ENCODE measurements around the gene TUBA4A. TPM values are rescaled to one million over a fixed set of nuclear protein-coding genes. Genes with fewer than 3 reads are reported as not detected.

Gene TUBA4A
- total and polyA plus RNA-seq, 7 donors: 291 to 707 (median 556) TPM

GRCh38 chr2:219280651-219281050 lies 26.9 kb upstream of the TUBA4A start:
- peaks cover 0 to 56% of the 10 kb centered on the region in 2 donors for H3K36me3 ChIP-seq (ENCODE audit: insufficient read depth in 1 of 2, low read depth in 1 of 2)

GRCh38 chr2:219279916-219280516 lies 26.3 kb upstream of the TUBA4A start:
- no peak for TF ChIP-seq CTCF (IDR thresholded peaks at IDR 0.05)
- peak overlapping the region; percentile 92 for H3K4me3 ChIP-seq
- H3K4me1 ChIP-seq: peaks cover 30% of the 10 kb centered on the region
- H3K27me3 ChIP-seq (ENCODE audit: insufficient read depth in 3 of 3, low read length in 2 of 3): no peaks in the 10 kb centered on the region
- WGBS, 3 donors: 35 to 40% (median 39%) methylated on average over 12 of the region's 12 CpGs
- H3K27ac ChIP-seq: peak overlapping the region; percentile 98
- no peaks in the 10 kb centered on the region for H3K9me3 ChIP-seq
- DNase-seq (no peak), ATAC-seq (no peak)
- H3K36me3 ChIP-seq (ENCODE audit: insufficient read depth in 1 of 2, low read depth in 1 of 2): peaks cover 0 to 50% of the 10 kb centered on the region in 2 donors
- intact Hi-C loops (cut with DNase I): loop anchor here in 1 of 2 donors (5.0 kb wide), 1 partner anchor 107 kb away; the partner anchor contains the start of gene DNPEP

More at GRCh38 chr2:219280651-219281050, 26.9 kb upstream of the TUBA4A start:
- Histone ChIP-seq H3K9me3 (no peaks in the 10 kb centered on the region), H3K4me3 (peak overlapping the region; percentile 92), H3K27ac (peak overlapping the region; percentile 98), H3K4me1 (peaks cover 30% of the 10 kb centered on the region), H3K27me3 (ENCODE audit: insufficient read depth in 3 of 3, low read length in 2 of 3) (no peaks in the 10 kb centered on the region)
- DNase-seq: no peak
- TF ChIP-seq CTCF (IDR thresholded peaks at IDR 0.05): no peak
- no peak for ATAC-seq
- 86 to 95% (median 93%) methylated on average over 4 of the region's 4 CpGs for WGBS, 3 donors
- intact Hi-C loops (cut with DNase I): loop anchor here in 1 of 2 donors (5.0 kb wide), 1 partner anchor 107 kb away; the partner anchor contains the start of gene DNPEP

- H3K27ac ChIP-seq: peak within 1 kb of the TSS; percentile 98
- DNase-seq (peak; percentile 99 to 100), ATAC-seq (peak; percentile 91 to 93 (median 92))
- H3K36me3 ChIP-seq (ENCODE audit: insufficient read depth in 1 of 2, low read depth in 1 of 2): peaks cover 0 to 43% of the 10 kb centered on the region in 2 donors
- H3K4me1 ChIP-seq: peaks cover 30% of the 10 kb centered on the region
- H3K9me3 ChIP-seq: no peaks in the 10 kb centered on the region
- 0 to 1% (median 0%) methylated on average over 47 to 65 of the region's 65 CpGs for WGBS, 3 donors
- H3K4me3 ChIP-seq: peak within 1 kb of the TSS; percentile 92
- no peaks in the 10 kb centered on the region for H3K27me3 ChIP-seq (ENCODE audit: insufficient read depth in 3 of 3, low read length in 2 of 3)
- intact Hi-C loops (cut with DNase I): no loop called here
- TF ChIP-seq CTCF (IDR thresholded peaks at IDR 0.05): no peak
These were observed 25.6 kb upstream of the TUBA4A start, which contains the start of gene DNAJB2 for GRCh38 chr2:219279151-219279915. Gene DNAJB2, plus strand, starts transcription at chr2:219279366. Its CDS starts 468 bp downstream, at chr2:219279834.

DNA sequence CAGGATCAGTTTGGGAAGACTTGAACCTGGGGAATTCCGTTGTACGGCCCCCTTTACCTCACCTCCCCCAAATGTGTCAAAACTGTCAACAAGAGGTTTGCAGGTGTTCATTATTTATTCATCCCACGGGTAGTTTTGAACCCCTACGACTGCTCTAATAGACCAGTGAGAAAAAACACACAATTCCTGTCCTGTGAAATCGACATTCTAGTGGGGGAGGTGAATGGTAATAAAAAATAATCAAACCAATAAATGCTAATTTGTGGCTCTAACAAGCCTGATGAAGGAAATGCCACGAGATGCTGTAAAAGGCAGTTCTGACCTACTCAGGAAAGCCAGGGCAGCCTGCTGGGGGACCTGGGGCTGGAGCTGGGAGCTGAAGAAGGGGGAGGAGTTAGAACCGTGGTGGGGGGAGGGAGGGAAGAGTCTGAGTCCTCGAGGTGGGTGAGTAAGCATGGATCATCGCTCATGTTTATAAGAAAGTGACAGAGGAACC lies 25.0 kb upstream of the TUBA4A start:
- peaks cover 0 to 37% of the 10 kb centered on the region in 2 donors for H3K36me3 ChIP-seq (ENCODE audit: insufficient read depth in 1 of 2, low read depth in 1 of 2)
- DNase-seq: no peak
- H3K27ac ChIP-seq: peak overlapping the region; percentile 98
- 11 to 15% (median 14%) methylated on average over 9 of the region's 9 CpGs for WGBS, 3 donors
- ATAC-seq: peak in 1 of 4 donors; percentile 72
- intact Hi-C loops (cut with DNase I): loop anchor here in 1 of 2 donors (1.0 kb wide), 1 partner anchor 16 kb away; no protein-coding TSS in a partner anchor
- no peaks in the 10 kb centered on the region for H3K27me3 ChIP-seq (ENCODE audit: insufficient read depth in 3 of 3, low read length in 2 of 3)
- H3K4me3 ChIP-seq: peak overlapping the region; percentile 92
- no peaks in the 10 kb centered on the region for H3K9me3 ChIP-seq
- H3K4me1 ChIP-seq: peaks cover 30% of the 10 kb centered on the region
- TF ChIP-seq CTCF (IDR thresholded peaks at IDR 0.05): no peak
